CD14-positive monocyte (primary cell): ENCODE data around the gene CENPP. TPM values are rescaled to one million over a fixed set of nuclear protein-coding genes. Genes with fewer than 3 reads are reported as not detected.

ENCODE experiments used
- DNase-seq, 3 donors: peaks; one replicate each; pipeline ENCODE4 v3.0.0-alpha.2; 2011 to 2022
- H2AFZ ChIP-seq: 2 replicates; pipeline ENCODE4 v1.6.0; 2012; ENCODE audit warnings: mild to moderate bottlenecking, low read depth, low read length, inconsistent platforms; ENCODE audit not compliant: insufficient read depth, poor library complexity, severe bottlenecking
- H3K27ac ChIP-seq, 2 donors: 1 replicate in 1 of 2; 2 replicates in 1 of 2; pipeline ENCODE4 v1.5.1; 2012 to 2013; ENCODE audit warnings: low read length in 2 of 2, control low read depth in 1 of 2, inconsistent platforms in 1 of 2, low read depth in 1 of 2, mild to moderate bottlenecking in 1 of 2
- H3K27me3 ChIP-seq, 2 donors: one replicate each; pipeline versions ENCODE4 v1.6.0 to v1.6.1; 2011 to 2013; ENCODE audit warnings: low read length in 2 of 2; ENCODE audit not compliant: control insufficient read depth in 2 of 2, insufficient read depth in 2 of 2
- H3K36me3 ChIP-seq, 2 donors: replicated peaks in 1 of 2; 1 replicate in 1 of 2; 2 replicates in 1 of 2; pipeline versions ENCODE4 v1.5.1 to v1.6.1; 2012 to 2013; ENCODE audit warnings: low read length in 2 of 2, control low read depth in 1 of 2, inconsistent platforms in 1 of 2, mild to moderate bottlenecking in 1 of 2; ENCODE audit not compliant: insufficient read depth in 2 of 2, control insufficient read depth in 1 of 2
- H3K4me1 ChIP-seq, 2 donors: 1 replicate in 1 of 2; 2 replicates in 1 of 2; pipeline versions ENCODE4 v1.5.1 to v1.6.1; 2012 to 2013; ENCODE audit warnings: low read length in 2 of 2, control low read depth in 1 of 2, inconsistent platforms in 1 of 2, mild to moderate bottlenecking in 1 of 2, moderate library complexity in 1 of 2; ENCODE audit not compliant: insufficient read depth in 2 of 2, control insufficient read depth in 1 of 2
- H3K4me2 ChIP-seq: replicated peaks from 2 replicates; pipeline ENCODE3; 2012; ENCODE audit warnings: low read length, moderate library complexity, mild to moderate bottlenecking; ENCODE audit not compliant: poor library complexity, severe bottlenecking; ENCODE audit errors: extremely low read depth
- H3K4me3 ChIP-seq, 3 experiments: fragments of 200-600 bp in 1 of 3; sonication (generic) in 1 of 3; replicated peaks in 1 of 3; 1 replicate in 2 of 3; 2 replicates in 1 of 3; pipeline ENCODE4 v1.5.1; 2011 to 2013; ENCODE audit warnings: low read length in 3 of 3, mild to moderate bottlenecking in 3 of 3, control low read depth in 2 of 3, low read depth in 2 of 3, inconsistent platforms in 1 of 3, moderate library complexity in 1 of 3
- H3K79me2 ChIP-seq: 2 replicates; pipeline ENCODE4 v1.6.0; 2012; ENCODE audit warnings: mild to moderate bottlenecking, control low read depth, inconsistent platforms, low read length, moderate library complexity; ENCODE audit not compliant: insufficient read depth
- H3K9ac ChIP-seq: 2 replicates; pipeline ENCODE4 v1.6.0; 2017; ENCODE audit warnings: low read length, mild to moderate bottlenecking; ENCODE audit not compliant: insufficient read depth, poor library complexity, severe bottlenecking
- H3K9me3 ChIP-seq, 2 donors: replicated peaks in 1 of 2; 1 replicate in 1 of 2; 2 replicates in 1 of 2; pipeline versions ENCODE4 v1.5.1 to v1.6.1; 2012 to 2013; ENCODE audit warnings: low read length in 2 of 2, control low read depth in 1 of 2; ENCODE audit not compliant: control insufficient read depth in 1 of 2, insufficient read depth in 1 of 2
- H4K20me1 ChIP-seq: 2 replicates; pipeline ENCODE4 v1.6.0; 2012; ENCODE audit warnings: mild to moderate bottlenecking, low read length, control low read depth, moderate library complexity; ENCODE audit not compliant: insufficient read depth
- H3K27ac Mint-ChIP-seq, 7 donors: one replicate each; pipeline ENCODE4 v1.8.0; 2020; ENCODE audit warnings: mild to moderate bottlenecking in 7 of 7, mixed read lengths in 7 of 7, moderate library complexity in 6 of 7, inconsistent platforms in 2 of 7
- H3K27me3 Mint-ChIP-seq, 3 donors: one replicate each; pipeline ENCODE4 v1.8.0; 2021 to 2022; ENCODE audit warnings: low read depth in 3 of 3, mild to moderate bottlenecking in 3 of 3, mixed read lengths in 3 of 3, moderate library complexity in 3 of 3, inconsistent platforms in 1 of 3
- H3K36me3 Mint-ChIP-seq, 2 donors: one replicate each; pipeline ENCODE4 v1.8.0; 2020; ENCODE audit warnings: mixed read lengths in 2 of 2, inconsistent platforms in 1 of 2, mild to moderate bottlenecking in 1 of 2
- H3K4me1 Mint-ChIP-seq: one replicate; pipeline ENCODE4 v1.8.0; 2020; ENCODE audit warnings: mild to moderate bottlenecking, mixed read lengths
- H3K4me3 Mint-ChIP-seq, 2 donors: one replicate each; pipeline ENCODE4 v1.8.0; 2020; ENCODE audit warnings: mild to moderate bottlenecking in 2 of 2, mixed read lengths in 2 of 2, moderate library complexity in 1 of 2
- H3K9me3 Mint-ChIP-seq, 7 donors: one replicate each; pipeline ENCODE4 v1.8.0; 2020 to 2022; ENCODE audit warnings: mixed read lengths in 7 of 7, mild to moderate bottlenecking in 6 of 7, moderate library complexity in 6 of 7, inconsistent platforms in 2 of 7
- CTCF ChIP-seq: fragments of 200-600 bp; IDR thresholded peaks from one replicate; pipeline ENCODE4 v1.8.0; 2022; ENCODE audit warnings: antibody characterized with exemption, mild to moderate bottlenecking
- WGBS: methylation state at CpG from one replicate; pipeline ENCODE4 v1.1.5; 2013; ENCODE audit warnings: missing lambda C conversion rate; ENCODE audit not compliant: insufficient coverage; 5-methylcytosine and 5-hydroxymethylcytosine counted together
- intact Hi-C, 2 donors: fragments of 100-400 bp; cut with micrococcal nuclease; formaldehyde crosslinking; loops; one replicate each; pipeline versions ENCODE4 v1.15.0 to v1.15.1; 2023
- polyA plus RNA-seq, 3 donors: library from polyadenylated mRNA; depleted of rRNA in 1 of 3; unstranded in 2 of 3; stranded (reverse) in 1 of 3; fragments of 300-500 nt in 2 of 3; fragments of >200 nt in 1 of 3; fragmentation: Illumina TruSeq in 2 of 3; gene quantifications; 1 replicate in 2 of 3; 2 replicates in 1 of 3; pipeline ENCODE4 v1.2.3, GENCODE V29; 2012 to 2021

CENPP gene
- polyA plus RNA-seq, 3 donors, result 0.50 to 1.1 (median 1.1) TPM

GRCh38 chr9:92516521-92516920 is 190.8 kb downstream of the CENPP start:
- no peak for DNase-seq
- no peak overlapping the region for H3K4me3 ChIP-seq
- no peak overlapping the region for H3K27ac ChIP-seq
- H3K4me1 Mint-ChIP-seq, result no peaks in the 10 kb centered on the region
- intact Hi-C loops, result no loop called here
- no peak overlapping the region for H3K4me3 Mint-ChIP-seq
- no peak overlapping the region for H3K27ac Mint-ChIP-seq
- peaks cover 0 to 3% (median 0%) of the 10 kb centered on the region in 7 donors for H3K9me3 Mint-ChIP-seq
- H3K4me1 ChIP-seq, result no peaks in the 10 kb centered on the region
- H3K36me3 ChIP-seq, result no peaks in the 10 kb centered on the region
- H3K36me3 Mint-ChIP-seq, result peaks cover 5% of the 10 kb centered on the region in 2 donors
- no peak for TF ChIP-seq CTCF
- no peak overlapping the region for H3K9ac ChIP-seq
- no peaks in the 10 kb centered on the region for H3K79me2 ChIP-seq
- no peaks in the 10 kb centered on the region for H3K27me3 ChIP-seq
- no CpG with 5 or more reads among the region's 1 CpG for WGBS
- H3K27me3 Mint-ChIP-seq, result peaks cover 0 to 5% (median 2%) of the 10 kb centered on the region in 3 donors
- no peaks in the 10 kb centered on the region for H4K20me1 ChIP-seq
- H3K4me2 ChIP-seq, result no peak overlapping the region
- no peak overlapping the region for H2AFZ ChIP-seq
- H3K9me3 ChIP-seq, result no peaks in the 10 kb centered on the region

DNA sequence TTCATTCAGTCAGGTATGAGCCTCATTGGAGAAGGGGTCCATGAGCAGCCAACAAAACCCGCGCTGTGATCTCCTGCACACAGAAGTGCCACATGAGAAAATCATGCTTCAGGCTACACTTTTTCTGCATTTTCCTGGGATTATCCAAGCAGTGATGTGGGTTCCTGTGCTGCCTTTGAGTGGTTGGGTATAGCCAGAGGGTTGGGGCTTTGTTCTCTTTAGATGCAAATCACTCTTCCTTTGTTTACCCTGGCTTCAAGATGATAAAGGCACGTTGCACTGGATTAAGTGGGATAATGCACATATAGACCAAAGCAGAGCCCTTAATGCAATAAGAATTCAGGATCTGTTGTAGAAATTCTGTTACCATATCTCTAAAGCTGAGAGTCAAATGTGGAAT is 191.3 kb downstream of the CENPP start:
- no peak overlapping the region for H3K4me2 ChIP-seq
- TF ChIP-seq CTCF, result no peak
- H3K27ac ChIP-seq, result no peak overlapping the region
- Mint-ChIP-seq H3K4me3 (no peak overlapping the region), H3K36me3 (peaks cover 5% of the 10 kb centered on the region in 2 donors), H3K27ac (peak overlapping the region in 1 of 7 donors; percentile 48), H3K4me1 (no peaks in the 10 kb centered on the region), H3K9me3 (peaks cover 0 to 3% (median 0%) of the 10 kb centered on the region in 7 donors), H3K27me3 (peaks cover 0 to 6% (median 2%) of the 10 kb centered on the region in 3 donors)
- H3K4me1 ChIP-seq, result no peaks in the 10 kb centered on the region
- H3K4me3 ChIP-seq, result no peak overlapping the region
- no peak for DNase-seq
- H3K36me3 ChIP-seq, result no peaks in the 10 kb centered on the region
- H2AFZ ChIP-seq, result no peak overlapping the region
- H3K9ac ChIP-seq, result no peak overlapping the region
- intact Hi-C loops, result no loop called here
- no peaks in the 10 kb centered on the region for H4K20me1 ChIP-seq
- no peaks in the 10 kb centered on the region for H3K79me2 ChIP-seq
- no peaks in the 10 kb centered on the region for H3K9me3 ChIP-seq
- H3K27me3 ChIP-seq, result no peaks in the 10 kb centered on the region
- WGBS, result 92% methylated on average over 2 of the region's 3 CpGs
